Islet precursor cell (in vitro differentiated cells): ENCODE measurements around the gene RANGAP1.

ENCODE experiments used
- DNase-seq: peaks from one replicate; pipeline ENCODE4 v3.0.0-alpha.2; 2018

RANGAP1 gene, protein sequence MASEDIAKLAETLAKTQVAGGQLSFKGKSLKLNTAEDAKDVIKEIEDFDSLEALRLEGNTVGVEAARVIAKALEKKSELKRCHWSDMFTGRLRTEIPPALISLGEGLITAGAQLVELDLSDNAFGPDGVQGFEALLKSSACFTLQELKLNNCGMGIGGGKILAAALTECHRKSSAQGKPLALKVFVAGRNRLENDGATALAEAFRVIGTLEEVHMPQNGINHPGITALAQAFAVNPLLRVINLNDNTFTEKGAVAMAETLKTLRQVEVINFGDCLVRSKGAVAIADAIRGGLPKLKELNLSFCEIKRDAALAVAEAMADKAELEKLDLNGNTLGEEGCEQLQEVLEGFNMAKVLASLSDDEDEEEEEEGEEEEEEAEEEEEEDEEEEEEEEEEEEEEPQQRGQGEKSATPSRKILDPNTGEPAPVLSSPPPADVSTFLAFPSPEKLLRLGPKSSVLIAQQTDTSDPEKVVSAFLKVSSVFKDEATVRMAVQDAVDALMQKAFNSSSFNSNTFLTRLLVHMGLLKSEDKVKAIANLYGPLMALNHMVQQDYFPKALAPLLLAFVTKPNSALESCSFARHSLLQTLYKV

DNA sequence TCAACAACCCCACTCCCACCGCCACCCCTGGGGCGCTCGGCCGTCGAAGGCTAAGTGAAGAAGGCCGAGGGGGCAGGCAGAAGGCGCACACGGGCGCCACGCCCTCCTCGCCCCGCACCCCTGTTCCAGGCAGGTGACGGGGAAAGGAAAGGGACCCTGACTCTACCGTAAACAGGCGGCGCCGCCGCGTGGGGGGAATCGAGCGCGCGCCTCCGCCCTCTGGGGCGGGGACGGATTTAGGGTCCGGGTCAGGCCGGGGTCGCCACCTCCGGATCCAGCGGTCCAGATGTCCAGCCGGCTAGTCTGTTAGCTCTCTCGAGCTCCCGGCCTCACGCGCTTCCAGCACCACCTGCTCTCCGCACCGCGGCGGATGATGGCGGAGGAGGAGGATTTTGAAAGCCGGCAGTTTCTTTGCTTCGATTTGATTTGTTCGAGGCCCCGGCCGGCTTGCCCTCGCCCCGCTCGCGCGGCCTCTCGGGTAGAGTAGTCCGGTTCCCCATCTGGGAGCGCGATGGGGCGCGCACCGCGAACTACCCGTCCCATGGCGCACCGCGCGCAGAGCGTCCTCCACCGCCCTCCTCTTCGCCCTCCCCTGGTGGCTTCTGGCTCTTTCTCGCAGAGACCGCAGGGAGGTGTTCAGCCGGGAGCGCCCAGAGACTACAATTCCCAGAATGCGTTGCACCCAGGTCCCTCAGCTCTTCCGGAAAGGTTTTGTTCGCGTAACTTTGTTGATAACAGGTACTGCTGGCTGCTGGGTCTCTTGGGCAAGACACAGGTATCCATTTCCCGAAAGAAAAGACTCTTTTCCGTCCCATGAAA is at the start of gene RANGAP1:
Gene RANGAP1 (minus strand): TSS at position 368 of the 819 bp plus-strand sequence. CDS start 5,143 bp downstream, outside the sequence.
- peak; percentile 100 for DNase-seq

DNA sequence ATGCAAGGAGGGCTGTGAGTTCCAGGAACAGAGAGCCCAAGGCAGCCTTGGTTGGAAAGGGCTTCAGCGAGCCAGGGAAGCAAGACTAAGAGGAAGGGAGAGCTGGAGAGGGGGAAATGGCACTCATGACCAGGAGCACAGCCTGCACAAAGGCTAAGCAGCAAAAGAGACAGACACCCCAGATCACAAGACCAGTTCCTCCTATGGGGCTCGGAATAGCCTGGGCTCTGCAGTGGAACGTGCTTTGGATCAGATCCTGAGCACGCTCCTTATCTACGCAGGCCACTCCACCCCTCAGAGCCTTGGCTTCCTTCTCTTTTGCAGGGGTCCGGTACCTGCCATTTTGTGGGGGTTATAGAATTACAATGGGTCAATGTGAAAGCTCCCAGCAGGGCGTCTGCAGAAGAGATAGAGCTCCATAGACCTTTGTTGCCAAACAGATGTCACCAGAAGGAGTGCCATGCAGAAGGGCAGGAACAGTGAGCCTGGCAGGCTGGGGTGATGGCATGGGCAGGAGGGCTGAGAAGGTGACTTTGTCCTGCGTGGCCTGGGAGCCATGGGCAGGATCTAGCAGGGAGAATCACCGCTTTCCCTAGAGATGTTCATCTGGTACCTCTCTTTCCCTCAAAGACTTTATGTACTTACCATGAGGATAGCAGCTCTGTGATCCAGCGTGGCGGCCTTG is 49.1 kb upstream of the RANGAP1 start:
- no peak for DNase-seq

DNA sequence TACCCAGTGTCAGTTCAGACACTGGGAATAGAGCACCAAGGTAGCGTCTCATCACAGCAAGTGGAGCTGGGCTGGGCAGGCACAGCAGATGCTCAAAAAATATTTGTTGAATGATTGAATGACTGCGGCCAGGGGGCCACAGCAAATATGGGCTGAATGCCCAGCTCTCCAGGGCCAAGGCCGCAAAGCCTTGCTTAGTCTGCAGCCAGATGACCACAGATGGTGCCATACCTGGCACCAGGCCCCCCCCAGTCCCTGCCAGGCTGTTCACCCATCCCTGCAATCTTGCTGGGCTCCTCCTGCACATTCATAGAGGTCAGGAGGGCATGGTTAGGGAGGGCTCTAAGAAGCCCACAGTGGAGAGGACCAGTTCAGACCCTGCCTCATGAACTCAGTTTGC is 48.2 kb upstream of the RANGAP1 start:
- no peak for DNase-seq

DNA sequence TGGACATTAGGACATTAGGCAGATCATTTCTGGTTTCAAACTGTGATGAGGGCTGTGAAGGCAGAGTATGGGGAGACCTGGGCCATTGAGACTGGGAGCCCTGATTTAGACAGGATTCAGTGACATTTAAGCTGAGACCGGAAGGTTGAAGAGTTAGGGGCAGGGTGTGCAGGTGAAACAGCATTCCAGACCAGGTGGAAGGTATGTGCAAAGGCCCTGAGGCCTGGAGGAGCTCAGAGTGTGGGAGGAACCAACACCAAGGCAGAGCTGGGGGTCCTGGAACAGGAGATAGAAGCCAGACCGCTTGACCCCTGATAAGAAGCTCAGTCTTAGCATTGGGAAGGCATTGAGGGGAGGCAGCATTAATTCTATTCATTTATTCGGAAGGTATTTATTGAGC is 47.8 kb upstream of the RANGAP1 start:
- DNase-seq = no peak

DNA sequence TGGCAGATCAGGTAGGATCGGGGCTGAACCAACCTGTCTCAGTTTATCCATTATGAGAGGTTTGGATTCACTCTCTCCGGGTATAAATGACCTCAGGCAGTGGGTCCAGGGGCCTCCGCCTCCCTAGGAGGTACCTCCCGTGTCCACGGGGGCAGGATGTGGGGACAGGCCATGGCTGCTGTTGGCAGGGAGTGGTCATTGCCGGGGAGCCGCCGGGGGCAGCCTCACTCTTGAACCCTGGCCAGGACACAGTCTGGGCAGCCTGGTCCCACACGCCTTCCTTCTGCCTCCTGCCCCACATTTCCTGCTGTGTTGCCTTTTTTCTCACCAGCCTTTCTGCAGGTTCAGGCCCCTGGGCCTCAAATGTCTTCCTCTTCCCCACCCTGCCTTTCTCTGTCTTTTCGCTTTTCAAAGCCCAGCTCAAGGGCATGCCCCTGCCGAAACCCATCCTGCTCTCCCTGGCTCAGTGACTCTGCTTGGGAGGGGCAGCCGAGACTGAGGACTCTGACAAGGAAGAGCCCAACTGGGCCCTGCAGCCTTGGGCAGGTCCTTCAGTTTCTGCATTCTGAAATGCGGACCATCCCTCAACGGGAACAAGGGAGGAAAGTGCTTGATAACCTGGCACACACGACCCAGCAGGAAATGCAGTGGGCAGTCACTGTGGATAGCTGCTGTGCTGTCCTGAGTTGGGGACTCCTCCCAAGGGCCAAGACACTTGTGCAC is 46.4 kb upstream of the RANGAP1 start:
- DNase-seq = no peak

DNA sequence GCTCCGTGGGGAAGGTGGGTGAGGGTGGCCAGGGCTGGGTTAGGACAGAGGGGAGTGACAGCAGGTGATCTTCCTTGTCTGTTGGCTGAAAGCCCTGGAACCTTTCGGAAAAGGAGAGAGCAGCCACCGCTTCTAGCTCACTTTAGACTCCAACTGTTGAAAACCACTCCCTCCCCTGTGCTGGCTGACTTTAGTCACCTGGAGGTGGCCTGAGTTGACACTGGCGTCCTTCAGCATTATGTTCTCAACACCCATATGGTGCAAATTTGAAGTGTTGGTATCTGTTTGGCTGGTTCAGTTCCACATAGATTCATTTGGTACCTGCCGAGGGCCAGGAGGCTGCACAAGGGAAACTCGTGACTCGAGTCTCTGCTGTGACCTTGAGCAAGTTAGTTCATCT is 44.2 kb upstream of the RANGAP1 start:
- no peak for DNase-seq

DNA sequence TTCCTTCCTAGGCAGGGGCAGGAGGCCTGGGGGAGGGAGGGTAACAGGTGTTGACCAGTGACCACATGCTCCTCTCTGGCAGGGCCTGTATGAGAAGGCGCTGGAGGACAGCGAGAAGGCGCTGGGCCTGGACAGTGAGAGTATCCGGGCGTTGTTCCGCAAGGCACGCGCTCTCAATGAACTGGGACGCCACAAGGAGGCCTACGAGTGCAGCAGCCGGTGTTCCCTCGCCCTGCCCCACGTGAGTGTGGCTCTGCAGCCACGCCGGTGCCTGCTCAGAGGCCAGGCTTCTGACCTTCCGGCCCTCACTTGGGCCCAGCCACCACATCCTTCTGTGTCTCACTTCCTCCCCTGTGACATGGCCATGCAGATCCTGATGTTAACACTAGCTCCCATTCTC is 41.1 kb upstream of the RANGAP1 start:
- DNase-seq = no peak

DNA sequence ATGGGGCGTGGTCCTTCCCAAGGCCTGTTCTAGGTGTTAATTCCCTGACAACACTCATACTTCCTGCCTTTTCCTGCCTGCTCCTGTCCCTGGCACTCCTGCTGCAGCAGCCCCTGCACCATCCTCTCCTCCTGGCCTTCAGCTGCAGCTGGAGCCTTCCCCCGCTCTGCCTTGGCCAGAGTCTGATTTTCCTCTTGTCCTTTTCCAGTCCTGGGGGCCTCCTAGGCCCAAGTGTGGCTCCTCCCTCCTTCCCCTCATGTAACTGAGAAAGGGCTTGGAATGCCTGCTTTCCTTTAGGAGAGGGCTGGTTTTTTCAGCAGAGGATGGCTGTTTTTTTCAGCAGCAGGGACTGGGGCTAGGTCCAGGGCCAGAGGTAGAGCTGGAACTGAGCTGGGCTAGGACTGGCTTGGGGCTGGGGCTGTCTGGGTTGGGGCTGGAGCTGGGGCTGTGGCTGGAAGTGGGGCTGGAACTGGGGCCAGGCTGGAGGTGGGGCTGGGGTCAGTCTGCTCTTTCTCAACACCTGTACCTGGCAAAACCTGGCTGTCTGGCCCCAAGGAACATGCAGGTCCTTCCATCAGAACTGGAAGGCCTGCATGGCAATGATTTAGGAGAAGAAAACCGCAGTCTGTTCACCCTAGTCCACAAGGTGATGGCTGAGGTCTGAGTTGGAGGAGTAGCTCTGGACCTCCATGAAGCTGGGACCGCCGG is 39.0 kb upstream of the RANGAP1 start:
- no peak for DNase-seq

DNA sequence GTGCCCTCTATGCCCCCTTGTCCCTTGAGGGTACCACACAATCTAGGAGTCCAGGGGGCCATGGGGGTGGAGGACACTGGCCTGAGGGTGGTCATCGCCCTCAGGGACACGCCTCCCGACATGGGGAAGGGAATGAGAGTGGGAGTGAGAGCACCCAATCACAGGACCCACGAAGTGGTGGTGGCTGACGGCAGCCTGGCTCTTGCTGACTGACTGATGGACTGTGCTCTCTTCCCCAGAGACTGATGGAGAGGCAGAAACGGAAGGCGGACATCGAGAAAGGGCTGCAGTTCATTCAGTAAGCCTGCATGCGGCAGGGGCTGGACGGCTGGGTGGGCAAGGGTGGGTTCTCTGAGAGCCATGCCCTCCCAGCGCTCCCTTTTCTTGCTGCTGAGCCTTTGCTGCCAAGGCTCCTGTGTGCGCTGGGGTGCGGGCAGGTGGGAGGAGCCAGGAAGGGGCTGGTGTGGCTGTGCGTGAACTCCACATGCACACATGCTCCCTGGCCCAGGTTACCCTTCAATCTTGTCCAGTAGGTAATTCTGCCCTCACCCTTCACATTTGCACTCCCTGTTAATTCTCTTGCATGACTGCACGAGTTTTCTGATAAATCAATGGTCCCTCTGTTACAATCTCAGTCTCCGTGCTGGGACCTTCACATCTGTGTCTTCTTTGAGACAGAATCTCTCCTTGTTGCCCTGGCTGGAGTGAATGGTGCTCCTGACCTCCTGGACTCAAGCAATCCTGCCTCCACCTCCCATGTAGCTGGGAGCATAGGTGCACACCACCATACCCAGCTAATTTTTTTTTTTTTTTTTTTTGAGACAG is 34.6 kb upstream of the RANGAP1 start:
- no peak for DNase-seq

DNA sequence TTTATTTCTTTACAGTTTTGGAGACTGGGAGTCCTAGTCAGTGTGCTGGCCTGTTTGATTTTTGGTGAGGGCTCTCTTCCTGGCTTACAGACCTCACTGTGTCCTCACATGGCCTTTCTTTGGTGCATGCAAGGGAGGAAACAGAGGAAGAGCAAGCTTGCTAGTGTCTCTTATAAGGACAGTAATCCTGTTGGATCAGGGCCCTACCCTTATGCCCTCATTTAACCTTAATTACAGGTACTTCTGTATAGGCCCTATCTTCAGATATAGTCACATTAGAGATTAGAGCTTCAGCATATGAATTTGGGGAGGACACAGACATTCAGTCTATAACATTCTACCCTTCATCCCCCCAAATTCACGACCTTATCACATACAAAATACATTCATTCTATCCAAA is 29.6 kb upstream of the RANGAP1 start:
- DNase-seq = no peak

DNA sequence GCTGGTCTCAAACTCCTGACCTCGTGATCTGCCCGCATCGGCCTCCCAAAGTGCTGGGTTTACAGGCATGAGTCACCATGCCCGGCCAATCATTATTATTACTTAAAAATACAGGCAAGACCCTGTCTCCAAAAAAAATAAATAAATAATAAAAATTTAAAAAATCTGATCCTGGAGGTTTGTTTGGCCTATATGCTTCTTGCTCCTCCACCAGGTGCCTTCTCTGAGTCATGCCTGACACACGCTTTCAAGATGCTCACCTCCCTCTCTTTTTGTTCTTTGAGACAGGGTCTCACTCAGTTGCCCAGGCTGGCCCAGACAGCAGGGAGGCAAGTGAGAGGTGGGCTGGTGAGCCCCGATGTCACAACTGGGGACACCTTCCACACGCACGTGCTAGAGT is 28.8 kb upstream of the RANGAP1 start:
- no peak for DNase-seq

DNA sequence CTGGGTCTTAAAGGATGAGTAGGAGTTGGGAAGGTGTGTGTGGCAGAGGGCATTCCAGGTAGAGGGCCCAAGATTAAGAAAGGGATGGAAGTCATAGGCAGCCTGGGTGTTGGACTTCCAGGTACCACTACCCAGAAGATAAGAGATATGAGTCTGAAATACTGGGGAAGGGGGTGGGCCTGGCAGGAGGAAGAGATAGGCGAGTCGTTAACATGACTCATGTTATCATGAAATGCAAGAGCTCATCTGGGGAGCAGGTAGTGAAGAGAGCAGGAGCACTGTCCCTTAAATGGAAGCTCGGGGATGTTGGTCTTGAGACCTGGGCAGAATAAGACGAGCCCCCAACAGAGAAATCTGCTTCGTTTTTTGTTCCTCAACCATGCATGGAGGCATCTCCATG is 25.5 kb upstream of the RANGAP1 start:
- no peak for DNase-seq

DNA sequence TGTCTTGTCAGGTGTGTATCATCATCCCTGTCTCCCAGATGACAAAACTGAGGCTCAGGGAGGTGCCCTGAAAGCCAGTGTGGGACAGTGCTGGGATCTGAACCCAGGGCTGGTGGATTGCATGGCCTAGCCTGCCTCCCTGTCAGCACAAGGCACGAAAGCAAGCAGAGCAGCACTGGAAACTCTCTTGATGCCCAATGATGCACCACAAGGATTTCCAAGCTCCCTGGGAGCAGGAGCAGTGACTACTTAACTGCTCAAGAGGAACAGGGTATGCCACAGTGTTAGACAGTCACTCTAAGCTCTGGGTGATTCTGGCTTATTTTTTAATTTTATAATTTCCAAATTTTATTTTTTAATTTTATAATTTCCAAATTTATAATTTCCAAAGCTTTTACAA is 24.3 kb upstream of the RANGAP1 start:
- no peak for DNase-seq

DNA sequence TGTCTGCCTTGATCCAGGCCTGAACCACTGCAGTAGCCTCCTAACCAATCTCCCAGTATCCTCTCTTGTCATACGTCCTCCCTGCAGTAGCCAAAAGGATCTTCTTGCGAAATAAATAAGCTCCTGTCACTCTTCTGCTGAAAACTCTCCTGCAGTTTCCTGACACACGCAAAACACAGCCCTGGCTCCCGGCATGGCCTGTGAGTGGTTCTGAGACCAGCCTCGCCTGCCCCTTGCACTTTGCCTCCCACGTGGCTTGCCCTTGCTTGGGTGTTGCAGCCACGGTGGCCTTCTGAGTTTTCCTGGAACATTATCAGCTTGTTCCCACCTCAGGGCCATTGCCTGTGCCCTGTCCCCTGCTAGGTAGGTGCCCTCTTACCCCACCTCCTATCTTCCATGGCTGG is 22.6 kb upstream of the RANGAP1 start:
- DNase-seq = no peak

DNA sequence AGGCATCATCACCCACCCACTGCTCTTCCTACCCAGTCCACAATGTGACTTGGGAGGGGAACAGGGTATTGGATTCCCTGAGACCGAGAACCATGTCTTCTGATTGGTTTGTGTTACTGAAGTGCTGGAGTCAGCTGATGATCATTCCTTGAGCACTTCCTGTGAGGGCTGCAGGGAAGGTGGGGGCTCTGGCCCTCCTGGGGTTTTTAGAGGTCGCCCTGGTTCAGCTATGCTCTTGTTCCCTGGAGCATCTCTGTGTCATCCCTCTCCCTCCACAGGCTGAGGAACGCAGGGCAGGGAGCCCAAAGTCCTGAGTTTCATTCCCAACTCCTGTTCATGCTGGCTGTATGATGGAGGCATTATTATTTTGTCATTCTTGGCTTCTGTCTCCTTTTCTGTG is 22.1 kb upstream of the RANGAP1 start:
- DNase-seq = no peak

DNA sequence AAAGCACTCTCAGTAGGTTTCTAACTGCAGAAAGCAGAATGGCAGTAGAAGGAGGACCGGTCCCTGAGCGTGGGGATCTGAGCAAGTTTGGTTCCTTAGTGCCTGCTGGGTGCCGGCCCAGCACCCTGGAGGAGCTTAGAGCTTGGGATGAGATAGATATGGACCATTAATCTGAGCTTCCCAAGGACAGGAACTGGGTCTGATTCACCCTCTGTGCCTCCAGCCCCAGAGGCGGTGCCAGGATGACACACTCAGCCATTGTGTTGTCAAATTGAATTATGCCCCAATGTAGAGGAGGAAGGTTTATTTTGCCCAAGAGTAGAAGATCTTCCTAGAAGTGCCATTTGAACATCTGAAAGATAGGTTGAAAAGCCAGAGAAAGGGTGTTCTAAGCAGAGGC is 19.7 kb upstream of the RANGAP1 start:
- DNase-seq = no peak

DNA sequence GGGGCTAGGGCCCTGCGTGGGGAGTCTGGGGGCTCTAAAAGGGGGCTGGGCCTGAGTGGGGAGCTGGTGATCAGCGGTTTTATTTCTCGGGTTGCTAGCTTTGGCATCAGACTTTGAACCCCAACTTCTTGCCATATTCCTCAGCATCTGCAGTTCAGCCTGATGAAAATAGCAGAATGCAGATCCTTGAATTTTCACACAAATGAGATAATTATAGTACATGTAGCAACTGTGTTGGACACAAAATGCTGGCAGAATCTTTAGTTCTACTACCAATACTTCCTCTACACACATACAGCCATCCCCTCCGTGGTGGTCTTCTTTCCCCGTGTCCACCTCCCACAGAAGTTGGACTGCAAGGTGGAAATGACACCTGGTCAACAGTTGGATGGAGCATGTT is 16.8 kb upstream of the RANGAP1 start:
- DNase-seq = no peak

DNA sequence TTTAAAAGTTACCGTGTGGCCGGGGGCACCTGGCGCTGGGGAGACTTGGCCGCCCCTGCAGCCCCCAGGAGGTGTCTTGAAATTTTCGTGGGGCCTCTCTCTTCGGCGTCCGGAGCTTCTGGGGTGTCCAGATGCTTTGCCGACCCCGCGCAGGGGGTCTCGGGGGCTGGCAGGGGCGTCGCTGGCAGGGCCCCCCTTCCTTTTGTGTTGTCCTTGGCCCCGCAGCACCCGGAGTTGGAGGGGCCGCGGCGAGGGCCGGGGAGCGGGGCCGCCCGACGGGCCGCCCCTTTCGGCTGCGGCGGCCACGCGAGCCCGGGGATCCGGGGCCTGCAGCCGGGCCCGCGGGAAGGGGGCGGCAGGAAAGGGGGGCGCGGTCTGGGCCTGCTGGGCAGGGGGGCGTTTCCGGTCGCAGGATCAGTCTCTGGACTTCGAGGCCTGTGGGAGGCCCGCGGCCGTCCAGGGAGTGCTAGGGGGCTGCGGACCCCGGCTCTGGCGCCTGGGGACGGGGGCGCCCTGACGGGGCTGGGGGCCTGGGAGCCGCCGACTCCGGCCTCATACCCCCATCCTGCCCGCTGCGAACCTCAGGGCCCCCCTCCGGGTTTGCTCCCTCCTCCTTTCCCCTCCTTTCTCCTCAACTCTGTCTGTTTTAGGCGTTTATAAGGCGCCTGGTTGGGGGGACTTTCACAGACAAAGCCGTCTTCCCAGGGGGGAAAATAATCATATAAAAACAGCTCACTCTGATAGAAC is 16.2 kb upstream of the RANGAP1 start:
- DNase-seq = no peak

DNA sequence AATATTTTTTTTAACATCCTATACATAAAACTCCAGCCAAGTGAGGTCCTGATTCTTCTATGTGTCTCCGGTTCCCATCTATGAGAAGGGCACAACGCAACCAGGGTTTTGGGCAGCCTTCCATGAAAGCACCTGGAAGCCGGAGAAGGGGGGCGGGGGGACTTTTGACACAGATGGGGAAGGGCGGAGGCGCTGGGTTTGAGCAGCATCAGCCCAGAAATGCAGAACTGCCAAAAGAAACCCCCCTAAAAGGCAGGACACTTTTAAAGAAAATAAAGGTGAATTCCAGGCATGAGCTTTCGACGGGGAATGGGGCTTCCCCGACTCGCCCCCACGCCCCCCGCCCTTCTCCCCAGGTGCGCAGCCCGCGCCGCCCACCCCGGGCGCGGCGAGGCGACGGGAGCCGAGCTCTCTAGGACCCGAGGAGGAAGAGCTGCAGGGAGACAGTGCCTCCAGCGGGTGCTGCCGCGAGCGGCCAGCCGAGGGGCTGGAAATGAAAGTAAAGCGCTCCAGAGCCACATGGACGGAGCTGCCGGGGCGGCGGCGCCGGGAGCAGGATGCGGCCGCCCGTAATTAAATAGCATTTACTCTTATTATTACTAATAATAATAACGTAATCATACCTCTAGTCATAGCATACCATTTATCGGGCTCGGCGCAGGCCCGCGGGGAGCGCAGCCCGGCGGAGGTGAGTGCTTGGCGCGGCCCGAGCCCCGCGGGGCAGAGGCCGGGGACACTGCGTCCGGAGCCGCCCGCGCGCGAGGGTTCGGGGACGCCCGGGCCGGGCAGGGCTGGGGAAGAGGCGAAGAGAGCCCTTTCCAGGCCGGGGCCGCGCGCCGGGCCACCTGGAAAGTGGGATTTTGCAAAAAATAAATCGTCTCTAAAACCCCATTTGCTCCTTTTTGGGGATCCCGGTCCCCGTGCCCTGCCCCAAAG is 15.4 kb upstream of the RANGAP1 start, which contains the start of gene ZC3H7B:
Gene ZC3H7B (plus strand): TSS at position 441 of the 936 bp plus-strand sequence. CDS start 19,136 bp downstream, outside the sequence.
- peak; percentile 92 for DNase-seq
